Psoas muscle (tissue), 8 donors: ENCODE results near the gene CCDC27. TPM values are rescaled to one million over a fixed set of nuclear protein-coding genes. Genes with fewer than 3 reads are reported as not detected.

Experiments used
- ATAC-seq, 4 donors: fragments of 200-7000 bp; cut with Tn5 transposase; one replicate each; pipeline ENCODE4 v1.9.1; 2020; ENCODE audit warnings: moderate library complexity in 3 of 4, mild to moderate bottlenecking in 2 of 4
- DNase-seq, 2 donors: peaks; one replicate each; pipeline ENCODE4 v3.0.0-alpha.2; 2020
- H3K27ac ChIP-seq: fragments of 200-600 bp; one replicate; pipeline ENCODE4 v1.8.0; 2022
- H3K27me3 ChIP-seq, 3 donors: fragments of 200-600 bp in 1 of 3; one replicate each; pipeline versions ENCODE4 v1.6.1 to v1.8.0; 2013 to 2022; ENCODE audit warnings: low read length in 2 of 3, mild to moderate bottlenecking in 2 of 3, moderate library complexity in 1 of 3; ENCODE audit not compliant: insufficient read depth in 3 of 3
- H3K36me3 ChIP-seq, 2 donors: fragments of 200-600 bp in 1 of 2; one replicate each; pipeline versions ENCODE4 v1.6.1 to v1.8.0; 2013 to 2022; ENCODE audit warnings: low read depth in 1 of 2, mild to moderate bottlenecking in 1 of 2, moderate library complexity in 1 of 2; ENCODE audit not compliant: insufficient read depth in 1 of 2
- H3K4me1 ChIP-seq: fragments of 200-600 bp; one replicate; pipeline ENCODE4 v1.8.0; 2022
- H3K4me3 ChIP-seq: fragments of 200-600 bp; one replicate; pipeline ENCODE4 v1.8.0; 2022; ENCODE audit warnings: mild to moderate bottlenecking
- H3K9me3 ChIP-seq: fragments of 200-600 bp; one replicate; pipeline ENCODE4 v1.8.0; 2022
- CTCF ChIP-seq: fragments of 200-600 bp; IDR thresholded peaks from one replicate; pipeline ENCODE4 v1.8.0; 2022; ENCODE audit warnings: antibody characterized with exemption
- WGBS, 3 donors: extraction: QIAGEN DNeasy Blood & Tissue Kit; methylation state at CpG; one replicate each; pipeline versions ENCODE4 v1.1.6 to v1.1.7; 2013; 5-methylcytosine and 5-hydroxymethylcytosine counted together
- intact Hi-C, 2 donors: fragments of 100-400 bp; cut with DNase I; formaldehyde crosslinking; loops; one replicate each; pipeline versions ENCODE4 v1.11.0 to v1.14.2; 2022
- polyA plus RNA-seq, 3 donors: library from polyadenylated mRNA; stranded (reverse); fragments of 200-250 nt; gene quantifications; one replicate each; pipeline ENCODE4 v1.2.3, GENCODE V29; 2013
- total RNA-seq, 4 donors: library from RNA; stranded (reverse); fragmentation: NEBNext Ultra II Directional in 2 of 4; extraction: Animal tissue kit (Norgen Biotek cat#: 25700) in 2 of 4; gene quantifications; one replicate each; pipeline versions ENCODE4 v1.2.1 to v1.2.4, GENCODE V29; 2021 to 2023
- donor health status: healthy with polysubstance abuse.
- donor health status: DM: no; HTN: no; CAD: no; lungs with moderate emphysema.
- donor health status: Bipolar disorder and iron deficiency.
- donor health status: healthy.
- donor health status: DM: yes; HTN: yes; CAD: no.
- donor health status: DM: no; HTN: no; CAD: no.
- donor health status: DM: no; HTN: no; CAD: no.
- donor health status: DM: yes; HTN: yes; CAD: no.

CCDC27 gene
- total and polyA plus RNA-seq, 7 donors = 0.03 to 0.17 (median 0.10) TPM; not detected in 3

- intact Hi-C loops = no loop called here
- Histone ChIP-seq H3K27ac (no peak overlapping the region), H3K36me3 (peaks cover 2 to 64% of the 10 kb centered on the region in 2 donors), H3K4me3 (no peak overlapping the region), H3K4me1 (peaks cover 12% of the 10 kb centered on the region), H3K9me3 (no peaks in the 10 kb centered on the region), H3K27me3 (no peaks in the 10 kb centered on the region)
- TF ChIP-seq CTCF = no peak
- DNase-seq (no peak), ATAC-seq (no peak)
- 88 to 91% (median 89%) methylated on average over 20 of the region's 20 CpGs for WGBS, 3 donors
Measured at GRCh38 chr1:3779912-3780416, 27.7 kb downstream of the CCDC27 start.

GRCh38 chr1:3780901-3781300, 28.7 kb downstream of the CCDC27 start:
- DNase-seq (peak in 1 of 2 donors; percentile 41), ATAC-seq (no peak)
- TF ChIP-seq CTCF = no peak
- intact Hi-C loops = no loop called here
- no peaks in the 10 kb centered on the region for H3K9me3 ChIP-seq
- H3K27me3 ChIP-seq = no peaks in the 10 kb centered on the region
- no peak overlapping the region for H3K27ac ChIP-seq
- WGBS, 3 donors = 78 to 89% (median 84%) methylated on average over 21 of the region's 21 CpGs
- peaks cover 2 to 73% of the 10 kb centered on the region in 2 donors for H3K36me3 ChIP-seq
- no peak overlapping the region for H3K4me3 ChIP-seq
- peaks cover 5% of the 10 kb centered on the region for H3K4me1 ChIP-seq

GRCh38 chr1:3783651-3784474, 31.6 kb downstream of the CCDC27 start:
- TF ChIP-seq CTCF = no peak
- no peaks in the 10 kb centered on the region for H3K27me3 ChIP-seq
- ATAC-seq = no peak
- H3K36me3 ChIP-seq = peaks cover 2 to 91% of the 10 kb centered on the region in 2 donors
- no peak overlapping the region for H3K27ac ChIP-seq
- no peak overlapping the region for H3K4me3 ChIP-seq
- H3K9me3 ChIP-seq = no peaks in the 10 kb centered on the region
- WGBS, 3 donors = 87 to 92% (median 89%) methylated on average over 30 of the region's 30 CpGs
- intact Hi-C loops = no loop called here
- DNase-seq = no peak
- H3K4me1 ChIP-seq = no peaks in the 10 kb centered on the region

GRCh38 chr1:3785045-3785444, 32.8 kb downstream of the CCDC27 start:
- Histone ChIP-seq H3K27ac (no peak overlapping the region), H3K4me1 (no peaks in the 10 kb centered on the region), H3K27me3 (no peaks in the 10 kb centered on the region), H3K4me3 (no peak overlapping the region), H3K9me3 (no peaks in the 10 kb centered on the region), H3K36me3 (peaks cover 2 to 79% of the 10 kb centered on the region in 2 donors)
- intact Hi-C loops = no loop called here
- no peak for TF ChIP-seq CTCF
- ATAC-seq (peak in 1 of 4 donors; percentile 27), DNase-seq (peak in 1 of 2 donors; percentile 37)
- 59 to 65% (median 65%) methylated on average over 13 of the region's 13 CpGs for WGBS, 3 donors
